HepG2 (cell line): ENCODE results near the gene TMEM198. TPM values are rescaled to one million over a fixed set of nuclear protein-coding genes. Genes with fewer than 3 reads are reported as not detected.
A peak's percentile ranks its signal among the peaks of the same experiment; 100 is the strongest.

Experiments
- AGO1 ChIP-seq: fragments of 200-400 bp; formaldehyde crosslinking; IDR thresholded peaks from 2 replicates; pipeline ENCODE4 v1.6.1; 2017; ENCODE audit warnings: mild to moderate bottlenecking, low read depth, low read length, moderate library complexity; ENCODE audit not compliant: poor library complexity, severe bottlenecking
- CERS6 ChIP-seq: sonication (generic); formaldehyde crosslinking; IDR thresholded peaks from 2 replicates; pipeline ENCODE4 v1.5.0; 2020; ENCODE audit warnings: missing genetic modification reagents
- FOXA1 ChIP-seq, 2 experiments: fragments of 450-650 bp in 1 of 2; sonication (generic) in 1 of 2; formaldehyde crosslinking in 1 of 2; IDR thresholded peaks; 2 replicates each; pipeline versions ENCODE4 v1.4.0 to v1.6.1; 2016 to 2020; ENCODE audit warnings: missing genetic modification reagents in 1 of 2
- HHEX ChIP-seq: IDR thresholded peaks from 2 replicates; pipeline ENCODE4 v1.6.1; 2016; ENCODE audit warnings: control low read depth
- HOXA5 ChIP-seq: sonication (generic); formaldehyde crosslinking; IDR thresholded peaks from 2 replicates; pipeline ENCODE4 v1.4.0; 2020; ENCODE audit warnings: missing genetic modification reagents
- MLLT10 ChIP-seq: sonication (generic); formaldehyde crosslinking; IDR thresholded peaks from 2 replicates; pipeline ENCODE4 v1.4.0; 2020; ENCODE audit warnings: missing genetic modification reagents
- NFAT5 ChIP-seq: sonication (generic); formaldehyde crosslinking; IDR thresholded peaks from 2 replicates; pipeline ENCODE4 v1.4.0; 2020; ENCODE audit warnings: missing genetic modification reagents
- PBX2 ChIP-seq: IDR thresholded peaks from 2 replicates; pipeline ENCODE4 v1.6.1; 2016; ENCODE audit warnings: control low read depth
- REXO4 ChIP-seq: sonication (generic); formaldehyde crosslinking; IDR thresholded peaks from 2 replicates; pipeline ENCODE4 v1.8.0; 2022; ENCODE audit warnings: missing genetic modification reagents, mild to moderate bottlenecking, borderline replicate concordance
- RNF2 ChIP-seq: fragments of 450-650 bp; conservative IDR thresholded peaks from 2 replicates; pipeline ENCODE4 v1.6.1; 2016; ENCODE audit warnings: low read depth
- XBP1 ChIP-seq: sonication (generic); formaldehyde crosslinking; IDR thresholded peaks from 2 replicates; pipeline ENCODE4 v1.5.0; 2020; ENCODE audit warnings: missing genetic modification reagents
- ZMAT5 ChIP-seq: sonication (generic); formaldehyde crosslinking; IDR thresholded peaks from 2 replicates; pipeline ENCODE4 v1.5.0; 2020; ENCODE audit warnings: mild to moderate bottlenecking, low read depth, missing genetic modification reagents, borderline replicate concordance
- ZNF234 ChIP-seq: sonication (generic); formaldehyde crosslinking; conservative IDR thresholded peaks from 2 replicates; pipeline ENCODE4 v1.5.1; 2020; ENCODE audit warnings: mild to moderate bottlenecking, missing genetic modification reagents
- ZNF253 ChIP-seq: sonication (generic); formaldehyde crosslinking; IDR thresholded peaks from 2 replicates; pipeline ENCODE4 v1.8.0; 2022; ENCODE audit warnings: mild to moderate bottlenecking, missing genetic modification reagents, borderline replicate concordance
- ZNF335 ChIP-seq: sonication (generic); formaldehyde crosslinking; IDR thresholded peaks from 2 replicates; pipeline ENCODE4 v1.4.0; 2020; ENCODE audit warnings: missing genetic modification reagents
- ZNF446 ChIP-seq: sonication (generic); formaldehyde crosslinking; IDR thresholded peaks from 2 replicates; pipeline ENCODE4 v1.5.0; 2020; ENCODE audit warnings: mild to moderate bottlenecking, missing genetic modification reagents
- ZNF589 ChIP-seq: sonication (generic); formaldehyde crosslinking; conservative IDR thresholded peaks from 2 replicates; pipeline ENCODE4 v1.8.0; 2022; ENCODE audit warnings: mild to moderate bottlenecking, moderate library complexity, missing genetic modification reagents
- ZNF644 ChIP-seq: IDR thresholded peaks from 2 replicates; pipeline ENCODE4 v1.6.1; 2016; ENCODE audit warnings: low read depth
- ZNF724P ChIP-seq: sonication (generic); formaldehyde crosslinking; IDR thresholded peaks from 2 replicates; pipeline ENCODE4 v1.8.0; 2022; ENCODE audit warnings: missing genetic modification reagents, borderline replicate concordance
- ZNF768 ChIP-seq: sonication (generic); formaldehyde crosslinking; IDR thresholded peaks from 2 replicates; pipeline ENCODE4 v1.4.0; 2020; ENCODE audit warnings: missing genetic modification reagents
- ZUFSP ChIP-seq: sonication (generic); formaldehyde crosslinking; IDR thresholded peaks from 2 replicates; pipeline ENCODE4 v1.9.0; 2021; ENCODE audit warnings: missing genetic modification reagents, mild to moderate bottlenecking, borderline replicate concordance
- polyA plus RNA-seq, 8 experiments: library from polyadenylated mRNA; depleted of rRNA in 3 of 8; stranded (reverse) in 7 of 8; unstranded in 1 of 8; fragments of >200 nt; fragmentation: Illumina TruSeq in 4 of 8; extraction: Trizol in 4 of 8; gene quantifications; 2 replicates each; pipeline versions ENCODE4 v1.2.1 to v1.2.3, GENCODE V29; 2011 to 2016; ENCODE audit warnings: low read depth in 4 of 8, missing spikeins in 1 of 8, mixed read lengths in 1 of 8; ENCODE audit not compliant: insufficient read depth in 1 of 8
- total RNA-seq, 5 experiments: library from RNA; depleted of rRNA; stranded (reverse); fragments of >200 nt; fragmentation: Illumina TruSeq; extraction: Trizol; gene quantifications; 2 replicates each; pipeline ENCODE4 v1.2.3, GENCODE V29; 2016; ENCODE audit warnings: low read depth in 1 of 5

Gene TMEM198
- total and polyA plus RNA-seq, 2 of the 13 experiments (the other 11 are each of a cell fraction or from before 2014, with no cell fraction given), result 17.3 to 23.5 TPM

GRCh38 chr2:219541611-219542180, 2.1 kb upstream of the TMEM198 start (continued):
- TF ChIP-seq CERS6 (CRISPR knock-in tag) (no peak), FOXA1 (IDR thresholded peaks at IDR 0.05) (no peak), FOXA1 (CRISPR knock-in tag; IDR thresholded peaks at IDR 0.05) (no peak; the same call in 1 of the 2 replicates), REXO4 (no peak), ZNF644 (peak; percentile 63; the same call in 1 of the 2 replicates), PBX2 (CRISPR knock-in tag) (no peak), ZMAT5 (CRISPR knock-in tag) (no peak), XBP1 (CRISPR knock-in tag) (no peak), ZNF446 (peak; percentile 29; the same call in 1 of the 2 replicates), ZNF253 (CRISPR knock-in tag) (no peak), ZNF335 (CRISPR knock-in tag) (no peak; the same call in 1 of the 2 replicates), ZNF589 (CRISPR knock-in tag) (no peak; the same call in 1 of the 2 replicates), ZNF724P (CRISPR knock-in tag) (no peak; the same call in 1 of the 2 replicates), ZUFSP (CRISPR knock-in tag) (no peak), ZNF768 (CRISPR knock-in tag) (peak; percentile 81; the same call in 1 of the 2 replicates), MLLT10 (CRISPR knock-in tag) (no peak), ZNF234 (CRISPR knock-in tag) (no peak), AGO1 (peak; percentile 31), HOXA5 (peak; percentile 70; the same call in 1 of the 2 replicates), NFAT5 (CRISPR knock-in tag) (peak; percentile 83; the same call in 1 of the 2 replicates), HHEX (CRISPR knock-in tag) (no peak; the same call in 1 of the 2 replicates), RNF2 (peak; percentile 64; the same call in 1 of the 2 replicates)
